ENCODE measurements around the gene DOK6. TPM values are rescaled to one million over a fixed set of nuclear protein-coding genes. Genes with fewer than 3 reads are reported as not detected.

DOK6 gene
- total RNA-seq, 6 donors from 2014 or later = 0.89 to 6.1 (median 1.9) TPM

DNA sequence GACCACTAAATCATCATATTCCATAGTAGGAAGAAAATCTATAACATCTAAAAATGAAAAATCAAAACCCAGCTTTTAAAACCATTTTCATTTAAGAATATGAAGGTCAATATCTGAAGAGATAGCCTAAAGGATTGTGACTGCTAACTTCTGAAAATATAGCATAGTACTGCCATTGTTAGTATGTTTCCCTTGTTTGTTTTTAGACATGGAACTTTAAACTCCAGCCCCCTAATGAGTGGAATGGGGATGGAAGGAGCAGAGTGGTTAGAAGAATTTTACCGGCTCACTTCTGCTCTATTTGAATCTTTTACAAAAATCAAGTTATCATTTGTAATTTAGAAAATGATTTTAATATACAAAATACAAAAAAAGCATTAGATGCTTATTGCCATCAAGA, 378.0 kb downstream of the DOK6 start:
- Histone ChIP-seq H3K27me3 (no peaks in the 10 kb centered on the region), H3K4me3 (no peak overlapping the region), H3K36me3 (no peaks in the 10 kb centered on the region), H3K27ac (no peak overlapping the region), H3K4me1 (no peaks in the 10 kb centered on the region), H3K9me3 (no peaks in the 10 kb centered on the region)
- ATAC-seq (ENCODE audit: low FRiP score in 2 of 2) (no peak), DNase-seq (no peak)
- TF ChIP-seq, protein P1, sequence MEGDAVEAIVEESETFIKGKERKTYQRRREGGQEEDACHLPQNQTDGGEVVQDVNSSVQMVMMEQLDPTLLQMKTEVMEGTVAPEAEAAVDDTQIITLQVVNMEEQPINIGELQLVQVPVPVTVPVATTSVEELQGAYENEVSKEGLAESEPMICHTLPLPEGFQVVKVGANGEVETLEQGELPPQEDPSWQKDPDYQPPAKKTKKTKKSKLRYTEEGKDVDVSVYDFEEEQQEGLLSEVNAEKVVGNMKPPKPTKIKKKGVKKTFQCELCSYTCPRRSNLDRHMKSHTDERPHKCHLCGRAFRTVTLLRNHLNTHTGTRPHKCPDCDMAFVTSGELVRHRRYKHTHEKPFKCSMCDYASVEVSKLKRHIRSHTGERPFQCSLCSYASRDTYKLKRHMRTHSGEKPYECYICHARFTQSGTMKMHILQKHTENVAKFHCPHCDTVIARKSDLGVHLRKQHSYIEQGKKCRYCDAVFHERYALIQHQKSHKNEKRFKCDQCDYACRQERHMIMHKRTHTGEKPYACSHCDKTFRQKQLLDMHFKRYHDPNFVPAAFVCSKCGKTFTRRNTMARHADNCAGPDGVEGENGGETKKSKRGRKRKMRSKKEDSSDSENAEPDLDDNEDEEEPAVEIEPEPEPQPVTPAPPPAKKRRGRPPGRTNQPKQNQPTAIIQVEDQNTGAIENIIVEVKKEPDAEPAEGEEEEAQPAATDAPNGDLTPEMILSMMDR (IDR thresholded peaks at IDR 0.05) = no peak
- no peak for TF ChIP-seq POLR2AphosphoS5 (IDR thresholded peaks at IDR 0.05)
- no peak for TF ChIP-seq EP300 (IDR thresholded peaks at IDR 0.05)
- no peak for TF ChIP-seq POLR2A (IDR thresholded peaks at IDR 0.05)
- 91 to 100% methylated on average over 1 of the region's 1 CpG for WGBS, 2 donors

DNA sequence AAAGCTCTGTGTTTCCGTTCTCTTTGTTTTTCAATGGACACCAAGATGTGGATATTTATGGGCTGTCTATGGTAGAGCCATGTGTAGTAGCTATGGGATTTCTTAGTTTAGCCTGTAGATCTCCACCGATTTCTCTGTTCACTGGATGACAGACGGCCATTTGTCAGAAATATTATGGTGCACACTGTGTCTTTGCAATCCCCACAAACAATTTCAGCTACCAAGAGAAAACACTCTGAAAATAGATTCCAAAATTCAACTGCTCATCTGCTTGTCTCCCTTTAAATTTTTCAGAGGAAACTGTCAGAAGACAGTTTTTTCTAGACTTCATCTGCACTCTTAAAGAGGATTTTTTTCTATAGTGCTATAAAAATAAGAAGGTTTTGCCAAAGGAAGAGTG, 380.2 kb downstream of the DOK6 start:
- no peaks in the 10 kb centered on the region for H3K4me1 ChIP-seq
- TF ChIP-seq POLR2AphosphoS5 (IDR thresholded peaks at IDR 0.05) (no peak), EP300 (IDR thresholded peaks at IDR 0.05) (no peak), POLR2A (IDR thresholded peaks at IDR 0.05) (no peak)
- TF ChIP-seq, protein P1 (IDR thresholded peaks at IDR 0.05) = no peak

DNA sequence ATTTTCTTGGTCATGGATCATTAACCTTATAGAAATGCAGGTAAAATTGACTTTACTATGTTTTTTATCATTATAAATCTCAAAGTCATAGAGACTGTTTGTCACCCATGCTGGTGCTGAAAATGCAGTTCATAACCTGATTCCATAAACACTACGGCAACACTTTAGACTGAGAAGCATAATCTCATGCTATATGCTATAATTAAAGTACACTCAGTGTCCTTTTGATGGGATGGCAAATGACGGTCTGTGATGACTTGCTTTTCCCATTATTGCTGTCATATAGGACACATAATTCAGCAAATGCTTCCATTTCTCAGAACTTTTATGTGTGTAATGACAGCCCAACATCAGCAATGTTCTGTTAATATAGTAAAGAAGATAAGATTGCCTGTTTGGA, 384.1 kb downstream of the DOK6 start:
- Histone ChIP-seq H3K4me1 (no peaks in the 10 kb centered on the region), H3K4me3 (no peak overlapping the region), H3K9me3 (no peaks in the 10 kb centered on the region), H3K27me3 (no peaks in the 10 kb centered on the region), H3K27ac (no peak overlapping the region), H3K36me3 (no peaks in the 10 kb centered on the region)
- DNase-seq (no peak), ATAC-seq (ENCODE audit: low FRiP score in 2 of 2) (no peak)
- WGBS, 2 donors = 90 to 96% methylated on average over 2 of the region's 2 CpGs
- TF ChIP-seq EP300 (IDR thresholded peaks at IDR 0.05) = no peak
- no peak for TF ChIP-seq POLR2A (IDR thresholded peaks at IDR 0.05)
- TF ChIP-seq, protein P1 (IDR thresholded peaks at IDR 0.05) = no peak
- TF ChIP-seq POLR2AphosphoS5 (IDR thresholded peaks at IDR 0.05) = no peak

More for the DNA sequence above, 380.2 kb downstream of the DOK6 start:
- no peak for ATAC-seq (ENCODE audit: low FRiP score in 2 of 2)
- Histone ChIP-seq H3K27me3 (no peaks in the 10 kb centered on the region), H3K9me3 (no peaks in the 10 kb centered on the region), H3K27ac (no peak overlapping the region), H3K4me3 (no peak overlapping the region), H3K36me3 (no peaks in the 10 kb centered on the region)
- no peak for DNase-seq
- 90 to 96% methylated on average over 3 of the region's 3 CpGs for WGBS, 2 donors

DNA sequence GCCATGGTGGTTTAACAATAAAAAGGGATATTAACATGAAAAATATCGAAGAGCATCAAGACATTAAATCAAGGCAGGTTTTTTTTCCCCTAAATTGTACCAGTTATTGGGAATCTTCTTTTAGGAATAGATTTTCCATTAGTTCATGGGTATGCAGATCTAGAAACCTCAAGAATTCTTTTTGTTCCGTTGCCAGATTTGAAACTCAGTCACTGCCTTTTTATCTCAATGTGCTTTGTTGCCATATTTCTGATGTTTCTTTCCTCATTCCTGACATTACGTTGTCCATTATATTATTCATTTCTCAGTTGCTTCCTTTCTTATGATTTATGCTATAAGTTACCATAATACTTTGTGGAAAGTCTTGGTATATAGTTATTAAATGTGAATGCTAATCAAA, 384.8 kb downstream of the DOK6 start:
- ATAC-seq (ENCODE audit: low FRiP score in 2 of 2) = no peak
- H3K4me3 ChIP-seq = no peak overlapping the region
- 86 to 88% methylated on average over 3 of the region's 3 CpGs for WGBS, 2 donors

DNA sequence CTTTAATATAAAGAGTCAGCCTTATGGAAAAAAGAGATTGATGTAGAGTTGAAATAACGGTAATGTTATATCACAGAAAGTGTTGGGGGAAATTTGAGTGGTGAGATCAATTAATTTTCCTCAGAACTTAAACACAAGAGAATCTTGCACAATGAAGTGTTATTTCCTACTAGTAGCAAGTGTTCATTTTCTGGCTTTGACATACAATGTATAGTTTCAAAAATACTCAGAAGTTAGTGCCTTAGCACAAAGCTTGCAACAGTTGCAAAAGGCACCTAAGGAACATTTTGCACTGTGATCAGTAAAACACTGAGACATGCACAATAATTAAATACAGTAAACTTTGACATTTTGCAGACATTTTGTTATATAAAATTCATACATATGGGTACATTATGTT, 385.7 kb downstream of the DOK6 start:
- no peak for ATAC-seq (ENCODE audit: low FRiP score in 2 of 2)
- WGBS, 2 donors = 74 to 84% methylated on average over 1 of the region's 1 CpG

More for the DNA sequence above, 384.8 kb downstream of the DOK6 start:
- no peak for TF ChIP-seq POLR2AphosphoS5 (IDR thresholded peaks at IDR 0.05)
- TF ChIP-seq, protein P1 (IDR thresholded peaks at IDR 0.05) = no peak
- no peak for TF ChIP-seq EP300 (IDR thresholded peaks at IDR 0.05)
- no peak for TF ChIP-seq POLR2A (IDR thresholded peaks at IDR 0.05)
- H3K27me3 ChIP-seq = no peaks in the 10 kb centered on the region
- H3K9me3 ChIP-seq = no peaks in the 10 kb centered on the region
- H3K27ac ChIP-seq = no peak overlapping the region
- no peaks in the 10 kb centered on the region for H3K4me1 ChIP-seq
- no peaks in the 10 kb centered on the region for H3K36me3 ChIP-seq
- no peak for DNase-seq

More for the DNA sequence above, 385.7 kb downstream of the DOK6 start:
- Histone ChIP-seq H3K9me3 (no peaks in the 10 kb centered on the region), H3K4me3 (no peak overlapping the region), H3K27ac (no peak overlapping the region), H3K4me1 (no peaks in the 10 kb centered on the region), H3K36me3 (no peaks in the 10 kb centered on the region), H3K27me3 (no peaks in the 10 kb centered on the region)
- DNase-seq = no peak
- no peak for TF ChIP-seq POLR2A (IDR thresholded peaks at IDR 0.05)
- no peak for TF ChIP-seq POLR2AphosphoS5 (IDR thresholded peaks at IDR 0.05)
- TF ChIP-seq, protein P1 (IDR thresholded peaks at IDR 0.05) = no peak
- no peak for TF ChIP-seq EP300 (IDR thresholded peaks at IDR 0.05)
